Peyer's patch (tissue), 4 donors: Measurements from ENCODE around the gene DFFA.

Experiments
- POLR2A ChIP-seq, 2 donors: fragments of 450-650 bp; IDR thresholded peaks; one replicate each; pipeline ENCODE4 v1.5.1; 2017; ENCODE audit warnings: antibody characterized with exemption in 2 of 2, mild to moderate bottlenecking in 2 of 2, moderate library complexity in 2 of 2
- TF ChIP-seq, protein P1 (sequence below), 6 experiments: fragments of 450-650 bp in 4 of 6; fragments of 200-600 bp in 2 of 6; sonication (generic) in 1 of 6; IDR thresholded peaks; one replicate each; pipeline ENCODE4 v1.5.1; 2017 to 2019; ENCODE audit warnings: antibody characterized with exemption in 6 of 6, mild to moderate bottlenecking in 3 of 6, moderate library complexity in 1 of 6

GRCh38 chr1:10450836-10451235, 21.5 kb downstream of the DFFA start:
- TF ChIP-seq, protein P1, sequence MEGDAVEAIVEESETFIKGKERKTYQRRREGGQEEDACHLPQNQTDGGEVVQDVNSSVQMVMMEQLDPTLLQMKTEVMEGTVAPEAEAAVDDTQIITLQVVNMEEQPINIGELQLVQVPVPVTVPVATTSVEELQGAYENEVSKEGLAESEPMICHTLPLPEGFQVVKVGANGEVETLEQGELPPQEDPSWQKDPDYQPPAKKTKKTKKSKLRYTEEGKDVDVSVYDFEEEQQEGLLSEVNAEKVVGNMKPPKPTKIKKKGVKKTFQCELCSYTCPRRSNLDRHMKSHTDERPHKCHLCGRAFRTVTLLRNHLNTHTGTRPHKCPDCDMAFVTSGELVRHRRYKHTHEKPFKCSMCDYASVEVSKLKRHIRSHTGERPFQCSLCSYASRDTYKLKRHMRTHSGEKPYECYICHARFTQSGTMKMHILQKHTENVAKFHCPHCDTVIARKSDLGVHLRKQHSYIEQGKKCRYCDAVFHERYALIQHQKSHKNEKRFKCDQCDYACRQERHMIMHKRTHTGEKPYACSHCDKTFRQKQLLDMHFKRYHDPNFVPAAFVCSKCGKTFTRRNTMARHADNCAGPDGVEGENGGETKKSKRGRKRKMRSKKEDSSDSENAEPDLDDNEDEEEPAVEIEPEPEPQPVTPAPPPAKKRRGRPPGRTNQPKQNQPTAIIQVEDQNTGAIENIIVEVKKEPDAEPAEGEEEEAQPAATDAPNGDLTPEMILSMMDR (IDR thresholded peaks at IDR 0.05): no peak
- no peak for TF ChIP-seq POLR2A (IDR thresholded peaks at IDR 0.05)
